ENCODE results near the gene XRCC5. TPM values are rescaled to one million over a fixed set of nuclear protein-coding genes. Genes with fewer than 3 reads are reported as not detected.

The XRCC5 gene
- total RNA-seq, 1 donor from 2014 or later: 185 TPM

DNA sequence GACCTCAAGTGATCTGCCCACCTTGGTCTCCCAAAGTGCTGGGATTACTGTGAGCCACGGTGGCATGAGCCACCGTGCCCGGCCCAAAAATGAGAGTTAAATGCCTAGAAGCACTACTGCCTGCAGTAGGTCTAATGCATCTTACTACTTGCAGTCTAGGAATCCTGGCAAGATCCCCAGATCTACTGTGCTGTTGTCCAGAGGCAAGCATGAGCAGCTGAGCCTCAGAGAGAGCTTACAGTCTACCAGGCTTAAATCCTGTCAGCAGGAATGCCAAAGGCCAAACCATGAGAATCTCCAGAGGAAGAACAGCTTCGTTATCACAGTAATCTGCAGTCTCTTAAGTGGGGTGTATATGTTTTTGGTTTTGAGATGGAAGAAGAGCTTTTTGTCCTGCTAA is 54.4 kb downstream of the XRCC5 start:
- DNase-seq (ENCODE audit: low read depth) (no peak), FAIRE-seq (no peak)
- TF ChIP-seq, protein P1, sequence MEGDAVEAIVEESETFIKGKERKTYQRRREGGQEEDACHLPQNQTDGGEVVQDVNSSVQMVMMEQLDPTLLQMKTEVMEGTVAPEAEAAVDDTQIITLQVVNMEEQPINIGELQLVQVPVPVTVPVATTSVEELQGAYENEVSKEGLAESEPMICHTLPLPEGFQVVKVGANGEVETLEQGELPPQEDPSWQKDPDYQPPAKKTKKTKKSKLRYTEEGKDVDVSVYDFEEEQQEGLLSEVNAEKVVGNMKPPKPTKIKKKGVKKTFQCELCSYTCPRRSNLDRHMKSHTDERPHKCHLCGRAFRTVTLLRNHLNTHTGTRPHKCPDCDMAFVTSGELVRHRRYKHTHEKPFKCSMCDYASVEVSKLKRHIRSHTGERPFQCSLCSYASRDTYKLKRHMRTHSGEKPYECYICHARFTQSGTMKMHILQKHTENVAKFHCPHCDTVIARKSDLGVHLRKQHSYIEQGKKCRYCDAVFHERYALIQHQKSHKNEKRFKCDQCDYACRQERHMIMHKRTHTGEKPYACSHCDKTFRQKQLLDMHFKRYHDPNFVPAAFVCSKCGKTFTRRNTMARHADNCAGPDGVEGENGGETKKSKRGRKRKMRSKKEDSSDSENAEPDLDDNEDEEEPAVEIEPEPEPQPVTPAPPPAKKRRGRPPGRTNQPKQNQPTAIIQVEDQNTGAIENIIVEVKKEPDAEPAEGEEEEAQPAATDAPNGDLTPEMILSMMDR (IDR thresholded peaks at IDR 0.05; ENCODE audit: insufficient read depth, low read length, severe bottlenecking): no peak
- H3K4me3 ChIP-seq (ENCODE audit: low read depth, low read length): no peak overlapping the region
- peaks cover 17% of the 10 kb centered on the region for H3K36me3 ChIP-seq (ENCODE audit: control insufficient read depth, insufficient read depth, low read length)
- no peaks in the 10 kb centered on the region for H3K27me3 ChIP-seq (ENCODE audit: control insufficient read depth, insufficient read depth, low read length)

DNA sequence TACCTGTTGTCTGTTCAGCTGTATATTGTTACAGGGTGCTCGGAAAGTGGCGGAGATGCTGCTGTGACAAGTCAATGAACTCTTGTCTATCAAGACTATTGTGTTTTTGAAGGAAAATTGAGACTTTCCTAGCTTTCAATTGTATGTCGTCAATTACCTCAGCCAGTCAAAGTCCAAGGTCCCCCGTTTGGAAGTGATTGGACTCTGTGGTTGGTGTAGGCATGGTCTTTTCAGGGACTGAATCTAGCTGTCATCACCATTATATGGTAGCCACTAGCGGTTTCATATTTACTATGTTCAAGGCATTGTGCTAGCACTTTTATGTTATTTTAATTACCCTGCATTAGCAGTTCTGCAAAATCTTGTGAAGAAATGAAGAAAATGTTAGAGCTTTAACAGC is 54.9 kb downstream of the XRCC5 start:
- TF ChIP-seq, protein P1 (IDR thresholded peaks at IDR 0.05; ENCODE audit: insufficient read depth, low read length, severe bottlenecking): no peak
- DNase-seq (ENCODE audit: low read depth) (no peak), FAIRE-seq (no peak)
- no peaks in the 10 kb centered on the region for H3K27me3 ChIP-seq (ENCODE audit: control insufficient read depth, insufficient read depth, low read length)
- no peak overlapping the region for H3K4me3 ChIP-seq (ENCODE audit: low read depth, low read length)
- peaks cover 17% of the 10 kb centered on the region for H3K36me3 ChIP-seq (ENCODE audit: control insufficient read depth, insufficient read depth, low read length)

DNA sequence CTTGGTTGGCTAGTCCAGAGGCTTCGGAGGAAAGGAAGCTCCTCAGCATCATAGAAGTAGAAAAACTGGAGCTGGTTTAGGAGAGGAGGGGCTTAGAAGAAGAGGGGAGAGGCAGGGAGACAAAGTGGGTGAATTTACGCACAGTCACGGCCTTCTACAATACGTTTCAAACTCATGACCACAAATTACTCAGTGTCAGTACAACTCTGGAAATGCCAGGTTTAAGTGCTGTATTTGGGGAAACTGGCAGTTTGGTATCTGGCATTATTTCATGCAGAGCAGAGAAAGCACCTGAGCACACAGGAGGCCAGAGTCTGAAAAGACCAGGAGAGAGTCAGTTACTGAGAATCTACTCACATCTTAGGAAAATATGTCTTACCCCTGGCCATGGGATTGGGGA is 55.4 kb downstream of the XRCC5 start:
- TF ChIP-seq, protein P1 (IDR thresholded peaks at IDR 0.05; ENCODE audit: insufficient read depth, low read length, severe bottlenecking): no peak
- FAIRE-seq: no peak
- peaks cover 15% of the 10 kb centered on the region for H3K36me3 ChIP-seq (ENCODE audit: control insufficient read depth, insufficient read depth, low read length)

DNA sequence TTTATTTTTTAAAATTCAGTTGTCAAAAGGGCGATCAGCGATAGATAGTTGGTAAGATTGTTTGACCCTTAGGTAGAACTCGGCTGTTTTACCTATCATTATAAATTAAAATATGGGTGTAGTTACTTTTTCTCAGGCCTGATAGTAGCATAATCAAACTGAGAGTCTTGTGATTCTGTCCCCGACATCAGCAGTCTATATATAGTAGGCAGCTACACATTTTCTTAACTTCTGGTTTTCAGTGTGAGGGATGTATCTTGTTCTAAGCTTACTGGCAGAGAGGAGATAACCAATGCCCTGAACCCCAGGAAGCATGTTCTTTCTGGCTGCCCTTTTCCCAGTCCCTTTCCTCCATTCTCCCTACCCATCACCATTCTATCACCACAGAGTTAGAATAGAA is 56.6 kb downstream of the XRCC5 start:
- no peak for DNase-seq (ENCODE audit: low read depth)
- TF ChIP-seq, protein P1 (IDR thresholded peaks at IDR 0.05; ENCODE audit: insufficient read depth, low read length, severe bottlenecking): no peak
- no peak for FAIRE-seq
- H3K27me3 ChIP-seq (ENCODE audit: control insufficient read depth, insufficient read depth, low read length): no peaks in the 10 kb centered on the region
- H3K36me3 ChIP-seq (ENCODE audit: control insufficient read depth, insufficient read depth, low read length): peaks cover 12% of the 10 kb centered on the region
- no peak overlapping the region for H3K4me3 ChIP-seq (ENCODE audit: low read depth, low read length)

More for the DNA sequence above, 55.4 kb downstream of the XRCC5 start:
- DNase-seq (ENCODE audit: low read depth): no peak
- H3K27me3 ChIP-seq (ENCODE audit: control insufficient read depth, insufficient read depth, low read length): no peaks in the 10 kb centered on the region
- no peak overlapping the region for H3K4me3 ChIP-seq (ENCODE audit: low read depth, low read length)

DNA sequence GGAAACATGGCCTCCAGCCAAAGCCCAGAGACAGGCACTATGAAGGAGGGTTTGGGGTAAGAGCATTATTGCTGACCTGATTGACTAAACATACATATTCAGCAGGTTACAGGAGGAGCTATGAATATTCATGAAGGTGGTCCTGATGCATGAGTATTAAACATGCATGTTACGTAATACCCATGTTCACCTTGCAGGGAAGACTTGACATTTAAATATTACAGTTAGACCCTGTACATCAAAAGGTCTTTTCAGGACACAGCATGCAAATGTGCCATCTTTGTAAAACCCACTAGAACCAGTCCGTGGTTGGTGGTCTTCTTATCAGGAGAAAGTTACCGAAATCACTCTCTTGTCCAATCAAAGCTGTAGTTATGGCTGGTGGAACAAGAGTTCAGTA is 59.9 kb downstream of the XRCC5 start:
- Histone ChIP-seq H3K36me3 (ENCODE audit: control insufficient read depth, insufficient read depth, low read length) (peaks cover 7% of the 10 kb centered on the region), H3K27me3 (ENCODE audit: control insufficient read depth, insufficient read depth, low read length) (no peaks in the 10 kb centered on the region), H3K4me3 (ENCODE audit: low read depth, low read length) (no peak overlapping the region)
- DNase-seq (ENCODE audit: low read depth): no peak
- FAIRE-seq: no peak
- TF ChIP-seq, protein P1 (IDR thresholded peaks at IDR 0.05; ENCODE audit: insufficient read depth, low read length, severe bottlenecking): no peak

DNA sequence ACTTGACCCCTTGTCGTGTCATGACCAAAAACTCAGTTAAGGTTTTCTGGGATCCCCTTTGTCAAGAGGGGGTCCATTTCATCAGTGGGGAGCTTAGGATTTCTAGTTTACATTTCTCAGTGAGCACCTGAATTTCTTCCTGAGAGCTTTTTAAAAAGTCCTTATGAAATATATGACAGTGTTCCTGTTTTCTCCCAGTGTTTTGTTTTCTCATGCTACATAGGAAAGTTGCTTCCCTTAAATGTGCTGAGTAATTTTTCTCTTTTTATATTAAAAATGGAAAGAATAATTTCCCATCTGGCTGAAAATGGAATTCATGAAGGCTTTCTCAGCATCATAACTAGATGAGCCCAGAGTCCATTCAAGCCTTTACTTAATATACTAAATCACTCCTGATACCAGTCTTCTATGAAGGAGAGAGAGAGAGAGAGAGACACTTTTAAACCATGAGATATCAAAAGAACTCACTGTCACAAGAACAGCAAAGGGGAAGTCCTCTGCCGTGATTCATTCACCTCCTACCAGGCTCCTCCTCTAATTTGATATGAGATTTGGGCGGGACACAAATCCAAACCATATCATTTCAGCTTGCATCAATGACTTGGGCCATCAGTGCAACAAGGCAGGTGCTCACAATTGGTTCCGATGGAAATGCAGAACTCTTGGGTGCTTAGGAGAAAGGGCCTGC is 61.1 kb downstream of the XRCC5 start:
- Histone ChIP-seq H3K36me3 (ENCODE audit: control insufficient read depth, insufficient read depth, low read length) (peaks cover 5% of the 10 kb centered on the region), H3K27me3 (ENCODE audit: control insufficient read depth, insufficient read depth, low read length) (no peaks in the 10 kb centered on the region), H3K4me3 (ENCODE audit: low read depth, low read length) (no peak overlapping the region)
- FAIRE-seq (no peak), DNase-seq (ENCODE audit: low read depth) (no peak)
- TF ChIP-seq, protein P1 (IDR thresholded peaks at IDR 0.05; ENCODE audit: insufficient read depth, low read length, severe bottlenecking): no peak
